ENCODE results near the gene PF4V1. TPM values are rescaled to one million over a fixed set of nuclear protein-coding genes. Genes with fewer than 3 reads are reported as not detected.

The PF4V1 gene
- total RNA-seq, 1 experiment from 2014 or later: not detected

GRCh38 chr4:73868206-73869129, 15.4 kb downstream of the PF4V1 start:
- H3K27me3 Mint-ChIP-seq (ENCODE audit: insufficient read depth, unreplicated experiment): no peaks in the 10 kb centered on the region
- TF ChIP-seq CTCF (IDR thresholded peaks at IDR 0.05; ENCODE audit: unreplicated experiment): no peak
- intact Hi-C loops (cut with micrococcal nuclease): loop anchor here (1.0 to 5.0 kb wide), 8 partner anchors 49 to 444 kb away; no protein-coding TSS in a partner anchor
- CTCF ChIA-PET: interaction anchor here (0.6 to 7.9 kb wide), 31 partner anchors 9 to 317 kb away, joined by 3 to 183 read pairs (median 5); partner anchors contain the start of genes CXCL2 and CXCL3
- peaks cover 41% of the 10 kb centered on the region for H3K36me3 Mint-ChIP-seq (ENCODE audit: insufficient read depth, unreplicated experiment)
- peak overlapping the region; percentile 92 for H3K27ac Mint-ChIP-seq (ENCODE audit: low read depth, unreplicated experiment)
- BruUV-seq (replicated peaks): TSS peak; percentile 79
- H3K4me1 Mint-ChIP-seq (ENCODE audit: insufficient read depth, unreplicated experiment): peaks cover 37% of the 10 kb centered on the region
- POLR2A ChIA-PET: interaction anchor here (0.6 to 6.7 kb wide), 34 partner anchors 8 to 285 kb away, joined by 3 to 61 read pairs (median 4); partner anchors contain the start of genes CXCL2 and CXCL3
- peak overlapping the region; percentile 95 for H3K4me3 Mint-ChIP-seq (ENCODE audit: unreplicated experiment)
- DNase-seq (ENCODE audit: unreplicated experiment): peak; percentile 71
- no peaks in the 10 kb centered on the region for H3K9me3 Mint-ChIP-seq (ENCODE audit: unreplicated experiment)

- no TSS peak for BruUV-seq (replicated peaks)
- Mint-ChIP-seq H3K9me3 (ENCODE audit: unreplicated experiment) (no peaks in the 10 kb centered on the region), H3K4me1 (ENCODE audit: insufficient read depth, unreplicated experiment) (peaks cover 37% of the 10 kb centered on the region), H3K36me3 (ENCODE audit: insufficient read depth, unreplicated experiment) (peaks cover 45% of the 10 kb centered on the region), H3K4me3 (ENCODE audit: unreplicated experiment) (peak within 1 kb of the TSS; percentile 95), H3K27ac (ENCODE audit: low read depth, unreplicated experiment) (peak within 1 kb of the TSS; percentile 92), H3K27me3 (ENCODE audit: insufficient read depth, unreplicated experiment) (no peaks in the 10 kb centered on the region)
- ChIA-PET CTCF (interaction anchor here (0.6 to 7.9 kb wide), 24 partner anchors 13 to 269 kb away, joined by 3 to 183 read pairs (median 4); partner anchors contain the start of genes CXCL2 and CXCL3), POLR2A (interaction anchor here (0.7 to 6.2 kb wide), 25 partner anchors 10 to 264 kb away, joined by 3 to 61 read pairs (median 4); partner anchors contain the start of genes CXCL2 and CXCL3)
- peak; percentile 74 for DNase-seq (ENCODE audit: unreplicated experiment)
- intact Hi-C loops (cut with micrococcal nuclease): loop anchor here (1.0 to 5.0 kb wide), 4 partner anchors 167 to 443 kb away; no protein-coding TSS in a partner anchor
- TF ChIP-seq CTCF (IDR thresholded peaks at IDR 0.05; ENCODE audit: unreplicated experiment): no peak
Observed at GRCh38 chr4:73869130-73870055, 16.3 kb downstream of the PF4V1 start, which contains the start of gene CXCL1. CXCL1 (plus strand) TSS chr4:73869393; CDS start chr4:73869471, 78 bp downstream.

- TF ChIP-seq CTCF (IDR thresholded peaks at IDR 0.05; ENCODE audit: unreplicated experiment): no peak
- BruUV-seq (replicated peaks): no TSS peak
- no peaks in the 10 kb centered on the region for H3K27me3 Mint-ChIP-seq (ENCODE audit: insufficient read depth, unreplicated experiment)
- H3K9me3 Mint-ChIP-seq (ENCODE audit: unreplicated experiment): no peaks in the 10 kb centered on the region
- intact Hi-C loops (cut with micrococcal nuclease): no loop called here
- CTCF ChIA-PET: interaction anchor here (0.6 to 3.1 kb wide), 4 partner anchors 46 to 228 kb away, joined by 3 to 23 read pairs (median 4); partner anchors contain the start of gene CXCL2
- DNase-seq (ENCODE audit: unreplicated experiment): peak; percentile 83
- peaks cover 45% of the 10 kb centered on the region for H3K36me3 Mint-ChIP-seq (ENCODE audit: insufficient read depth, unreplicated experiment)
- peak overlapping the region; percentile 95 for H3K4me3 Mint-ChIP-seq (ENCODE audit: unreplicated experiment)
- H3K27ac Mint-ChIP-seq (ENCODE audit: low read depth, unreplicated experiment): peak overlapping the region; percentile 92
- POLR2A ChIA-PET: interaction anchor here (0.7 to 6.2 kb wide), 6 partner anchors 14 to 264 kb away, joined by 3 to 32 read pairs (median 4); partner anchors contain the start of gene CXCL2
- peaks cover 32% of the 10 kb centered on the region for H3K4me1 Mint-ChIP-seq (ENCODE audit: insufficient read depth, unreplicated experiment)
Observed at GRCh38 chr4:73870260-73870659, 17.2 kb downstream of the PF4V1 start.

Measured in MCF 10A (cell line).